Medulla oblongata (tissue), 1 donor: ENCODE measurements around the gene CD320.
"Not testable (repeated sequence)": the region's sequence is repeated elsewhere in the genome, so short reads cannot be mapped to it uniquely, and the experiment has no call there.

Experiments used
- DNase-seq: peaks from one replicate; pipeline ENCODE4 v3.0.0-alpha.2; 2015; ENCODE audit errors: extremely low spot score

The CD320 gene

GRCh38 chr19:8307965-8308866, at the start of gene CD320:
Gene CD320 (minus strand): TSS chr19:8308358. CDS start chr19:8308290, 68 bp downstream.
- peak; percentile 94 for DNase-seq

DNA sequence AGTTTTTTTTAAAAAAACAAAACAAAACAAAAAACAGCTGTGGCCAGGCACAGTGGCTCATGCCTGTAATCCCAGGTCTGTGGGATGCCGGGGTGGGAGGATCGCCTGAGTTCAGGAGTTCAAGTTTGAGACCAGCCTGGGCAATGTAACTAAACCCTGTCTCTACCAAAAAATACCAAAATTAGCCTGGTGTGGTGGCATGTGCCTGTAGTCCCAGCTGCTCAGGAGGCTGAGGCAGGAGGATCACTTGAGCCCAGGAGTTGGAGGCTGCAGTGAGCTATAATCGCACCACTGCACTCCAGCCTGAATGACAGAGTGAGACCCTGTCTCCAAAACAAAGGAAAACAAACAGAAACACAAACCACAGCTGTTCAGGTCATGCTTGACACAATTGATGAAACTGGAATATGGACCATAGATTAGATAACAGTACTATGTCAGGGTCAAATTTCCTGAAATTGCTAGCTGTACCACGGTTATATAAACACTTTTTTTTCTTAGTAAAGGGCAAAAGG, 48.9 kb upstream of the CD320 start:
- no peak for DNase-seq

GRCh38 chr19:8355631-8356402, 47.7 kb upstream of the CD320 start:
- no peak for DNase-seq

GRCh38 chr19:8352845-8353244, 44.7 kb upstream of the CD320 start:
- not testable (repeated sequence) for DNase-seq

GRCh38 chr19:8352134-8352827, 44.1 kb upstream of the CD320 start:
- no peak for DNase-seq

GRCh38 chr19:8349629-8350372, 41.6 kb upstream of the CD320 start:
- DNase-seq: not testable (repeated sequence)

- no peak for DNase-seq
These were observed 35.3 kb upstream of the CD320 start for GRCh38 chr19:8343483-8343844.

DNA sequence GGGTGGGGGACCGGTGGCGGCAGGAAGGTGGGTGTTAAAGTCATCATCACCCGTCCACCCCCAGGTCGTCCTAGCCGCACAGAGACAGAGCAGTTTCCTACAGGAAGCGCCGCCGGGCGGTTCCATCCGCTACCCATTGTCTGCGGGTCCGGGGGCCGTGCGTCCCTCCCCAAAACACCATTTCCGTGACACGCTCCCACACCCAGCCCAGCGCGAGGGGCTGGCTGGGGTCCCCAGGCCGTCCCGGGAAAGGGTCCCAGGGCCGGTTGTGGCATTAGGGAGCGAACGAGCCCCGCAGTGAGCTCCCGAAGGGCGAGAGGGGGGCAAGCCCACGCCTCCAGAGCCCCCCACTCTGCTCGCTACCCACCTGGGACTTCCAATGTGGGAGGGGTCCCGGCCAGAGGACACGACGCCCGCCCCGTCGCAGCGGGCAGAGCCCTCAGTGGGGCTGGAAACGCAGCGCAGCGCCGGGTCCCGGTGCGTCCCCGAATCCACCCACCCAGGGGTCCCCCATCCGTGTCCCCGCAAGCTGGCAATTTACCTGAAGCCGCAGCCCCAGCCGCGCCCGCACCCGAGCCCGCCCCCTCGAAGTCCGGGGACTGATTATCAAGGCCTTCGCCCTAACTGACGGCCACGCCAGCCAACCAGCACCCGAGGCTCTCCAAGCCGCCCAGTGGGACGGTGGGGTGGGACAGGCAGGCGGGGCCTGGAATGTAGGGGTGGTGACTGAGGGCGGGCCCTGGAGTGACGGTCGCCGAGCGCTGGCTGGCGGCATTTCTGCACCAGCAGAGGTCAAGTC, 34.7 kb upstream of the CD320 start, which contains the start of gene KANK3:
Gene KANK3 (minus strand): TSS at position 579 of the 799 bp plus-strand sequence. CDS start 5,434 bp downstream, outside the sequence.
- DNase-seq: peak; percentile 94

DNA sequence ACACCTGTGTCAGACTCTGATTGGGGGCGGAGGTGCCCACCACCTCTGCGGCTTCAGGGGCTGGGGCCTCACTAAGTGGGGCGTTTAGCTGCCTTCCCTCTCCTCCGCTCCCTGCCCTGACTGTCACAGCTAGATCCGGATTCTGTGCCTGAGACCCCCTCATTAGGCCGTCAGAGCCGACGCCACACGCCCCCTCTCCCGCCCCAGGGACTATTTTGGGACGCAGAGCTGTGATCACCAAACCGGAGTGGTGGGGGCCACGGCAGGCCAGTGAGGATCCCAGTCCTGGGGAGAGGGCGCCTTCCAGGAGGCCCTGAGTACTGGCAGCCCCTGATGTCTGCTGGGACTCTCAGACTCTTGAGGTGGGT, 34.1 kb upstream of the CD320 start:
- no peak for DNase-seq

DNA sequence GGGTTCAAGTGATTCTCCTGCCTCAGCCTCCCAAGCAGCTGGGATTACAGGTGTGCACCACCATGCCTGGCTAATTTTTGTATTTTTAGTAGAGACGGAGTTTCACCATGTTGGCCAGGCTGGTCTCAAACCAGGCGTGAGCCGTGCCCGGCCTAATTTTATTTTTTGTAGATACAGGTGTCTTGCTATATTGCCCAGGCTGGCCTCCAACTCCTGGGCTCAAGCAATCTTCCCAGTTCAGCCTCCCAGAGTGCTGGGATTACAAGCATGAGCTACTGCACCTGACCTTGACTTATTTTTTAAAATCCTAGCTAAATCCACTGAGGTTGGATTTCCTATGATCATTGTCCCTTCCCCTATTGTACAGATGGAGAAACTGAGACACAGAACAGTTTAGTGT, 33.3 kb upstream of the CD320 start:
- not testable (repeated sequence) for DNase-seq

DNA sequence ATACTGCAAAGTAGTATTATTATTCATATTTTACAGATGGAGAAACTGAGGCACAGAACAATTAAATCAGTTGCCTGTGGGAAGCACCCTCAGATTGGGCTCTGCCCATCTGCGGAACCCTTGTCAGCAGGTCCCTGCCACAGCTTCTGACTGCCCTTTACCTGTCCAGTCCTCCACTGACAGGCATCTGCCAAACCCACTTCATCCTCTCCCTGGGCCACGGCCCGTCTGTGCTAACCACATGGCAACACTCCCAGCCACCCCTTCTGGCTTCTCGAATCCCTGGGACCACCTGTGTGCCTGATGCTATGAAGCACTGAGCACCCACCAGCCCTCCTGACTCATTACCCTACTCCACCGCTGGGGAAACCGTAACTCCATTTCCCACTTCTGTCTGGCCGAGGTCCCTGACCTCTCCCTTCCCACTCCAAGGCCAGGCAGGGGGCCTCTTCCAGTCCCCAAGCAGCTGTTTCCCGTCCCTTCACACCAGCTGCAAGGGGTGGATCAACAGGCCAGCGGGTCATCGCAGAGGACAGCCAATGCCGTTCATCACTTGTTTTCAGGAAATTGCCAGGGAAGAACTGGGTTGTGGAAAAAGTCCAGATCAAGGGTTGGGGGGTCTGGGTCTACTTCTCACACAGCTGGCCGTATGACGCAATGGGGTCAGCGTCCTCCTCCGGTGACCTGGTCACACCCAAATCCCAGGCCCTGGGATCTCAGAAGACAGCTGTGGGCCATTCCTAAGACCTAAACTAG, 32.4 kb upstream of the CD320 start:
- DNase-seq: no peak

DNA sequence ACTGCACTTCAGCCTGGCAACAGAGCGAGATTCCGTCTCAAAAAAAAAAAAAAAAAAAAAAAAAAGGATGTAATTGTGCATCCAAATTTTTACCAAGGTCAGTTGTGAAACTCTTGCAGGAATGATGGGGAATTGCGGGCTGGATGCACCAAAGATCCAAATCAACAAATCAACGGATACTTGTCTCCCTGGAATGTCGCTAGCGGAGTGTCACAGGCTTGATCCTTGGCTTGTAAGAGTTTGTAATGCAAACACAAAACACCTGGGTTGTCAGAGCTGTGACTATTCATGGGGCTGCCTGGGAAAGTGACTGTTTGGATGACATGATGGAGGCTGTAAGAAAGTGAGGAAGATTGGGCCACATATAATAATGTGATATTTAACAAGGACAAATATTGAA, 30.7 kb upstream of the CD320 start:
- DNase-seq: no peak

GRCh38 chr19:8337728-8338127, 29.6 kb upstream of the CD320 start:
- DNase-seq: no peak

- DNase-seq: no peak
These were observed 28.5 kb upstream of the CD320 start for GRCh38 chr19:8336660-8337059.

DNA sequence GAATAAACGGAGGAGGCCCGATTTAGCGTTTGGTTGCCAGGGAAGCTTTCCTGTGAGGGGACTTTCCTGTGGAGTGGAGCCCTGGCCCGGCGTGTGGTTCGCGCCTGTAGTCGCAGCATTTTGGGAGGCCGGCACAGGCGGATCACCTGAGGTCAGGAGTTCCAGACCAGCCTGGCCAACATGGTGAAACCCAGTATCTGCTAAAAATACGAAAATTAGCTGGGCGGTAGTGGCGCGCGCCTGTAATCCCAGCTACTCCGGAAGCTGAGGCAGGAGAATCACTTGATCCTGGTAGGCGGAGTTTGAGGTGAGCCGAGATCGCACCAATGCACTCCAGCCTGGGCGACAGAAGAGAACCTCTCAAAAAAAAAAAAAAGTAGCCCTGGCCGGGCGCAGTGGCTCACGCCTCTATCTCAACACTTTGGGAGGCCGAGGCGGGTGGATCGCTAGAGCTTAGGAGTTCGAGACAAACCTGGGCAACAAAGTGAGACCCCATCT, 28.0 kb upstream of the CD320 start:
- DNase-seq: no peak

GRCh38 chr19:8335343-8336071, 27.3 kb upstream of the CD320 start:
- DNase-seq: no peak

DNA sequence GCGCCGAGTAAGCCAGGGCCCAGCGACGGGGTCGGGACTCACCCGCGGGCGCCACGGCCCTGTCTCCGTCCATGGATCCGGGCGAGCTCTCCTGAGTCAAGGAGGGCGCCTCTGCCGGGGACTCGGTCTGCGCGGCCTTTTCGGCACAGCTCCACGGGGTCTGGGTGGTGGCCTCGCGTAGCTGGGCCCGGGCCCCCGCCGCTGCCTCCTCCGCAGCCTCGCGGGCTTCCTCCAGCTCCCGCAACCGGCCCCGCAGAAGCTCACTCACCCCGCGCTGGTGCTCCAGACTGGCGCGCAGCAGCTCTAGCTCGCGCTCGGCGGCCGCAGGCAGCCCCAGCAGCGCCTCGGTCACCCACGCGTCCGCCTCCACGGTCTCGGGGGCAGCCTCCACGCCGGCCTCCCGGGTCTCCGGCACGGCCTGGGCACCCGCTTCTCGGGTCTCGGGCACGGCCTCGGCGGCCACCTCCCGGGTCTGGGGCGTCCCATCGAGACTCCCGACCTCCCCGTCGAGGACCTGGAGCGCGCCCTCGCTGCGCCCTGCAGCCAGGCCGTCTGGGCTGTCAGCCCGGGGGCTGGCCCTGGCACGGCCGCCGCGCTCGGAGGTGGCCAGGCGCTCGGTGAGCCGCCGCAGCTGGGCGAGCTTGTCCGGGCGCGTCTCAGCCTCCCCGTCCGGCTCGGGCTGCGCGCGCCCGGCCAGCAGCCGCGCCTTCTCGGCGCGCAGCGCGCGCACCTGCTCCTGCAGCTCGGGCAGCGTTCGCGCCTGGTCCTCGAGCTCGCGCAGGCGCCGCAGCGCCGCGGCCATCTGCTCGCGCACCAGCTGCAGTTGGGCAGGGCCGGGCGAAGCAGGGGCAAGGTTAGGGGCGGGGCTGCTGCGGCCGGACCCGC, 26.5 kb upstream of the CD320 start:
- DNase-seq: no peak
